Stimulated activated naive B cell treated with anti-CD40 and anti-IgM and Interleukin-4, amounts not matched to agents 10 μg/mL and 1 μg/mL and 100 μg/mL, for 72 hours (primary cell): ENCODE measurements around the gene WDR47.
"Not testable (repeated sequence)": the region's sequence is repeated elsewhere in the genome, so short reads cannot be mapped to it uniquely, and the experiment has no call there.

Experiments used
- ATAC-seq, 2 donors: fragments of 150-1000 bp; cut with Tn5 transposase; replicated peaks; 2 replicates each; pipeline ENCODE4 v1.10.0; 2021; ENCODE audit warnings: moderate library complexity in 1 of 2
- DNase-seq: peaks from one replicate; pipeline ENCODE4 v3.0.0; 2021
- H3K27ac Mint-ChIP-seq: one replicate; pipeline ENCODE4 v1.8.0; 2022; ENCODE audit warnings: mild to moderate bottlenecking, mixed read lengths
- H3K27me3 Mint-ChIP-seq, 2 donors: one replicate each; pipeline ENCODE4 v1.8.0; 2022; ENCODE audit warnings: mixed read lengths in 2 of 2
- H3K36me3 Mint-ChIP-seq, 2 donors: one replicate each; pipeline ENCODE4 v1.8.0; 2022; ENCODE audit warnings: mixed read lengths in 2 of 2, mild to moderate bottlenecking in 1 of 2
- H3K4me1 Mint-ChIP-seq, 2 donors: one replicate each; pipeline ENCODE4 v1.8.0; 2022; ENCODE audit warnings: mixed read lengths in 2 of 2, mild to moderate bottlenecking in 1 of 2
- H3K4me3 Mint-ChIP-seq, 2 donors: one replicate each; pipeline ENCODE4 v1.8.0; 2022; ENCODE audit warnings: mild to moderate bottlenecking in 2 of 2, mixed read lengths in 2 of 2, moderate library complexity in 1 of 2
- H3K9me3 Mint-ChIP-seq, 2 donors: one replicate each; pipeline ENCODE4 v1.8.0; 2022; ENCODE audit warnings: mixed read lengths in 2 of 2, mild to moderate bottlenecking in 1 of 2

Gene WDR47

DNA sequence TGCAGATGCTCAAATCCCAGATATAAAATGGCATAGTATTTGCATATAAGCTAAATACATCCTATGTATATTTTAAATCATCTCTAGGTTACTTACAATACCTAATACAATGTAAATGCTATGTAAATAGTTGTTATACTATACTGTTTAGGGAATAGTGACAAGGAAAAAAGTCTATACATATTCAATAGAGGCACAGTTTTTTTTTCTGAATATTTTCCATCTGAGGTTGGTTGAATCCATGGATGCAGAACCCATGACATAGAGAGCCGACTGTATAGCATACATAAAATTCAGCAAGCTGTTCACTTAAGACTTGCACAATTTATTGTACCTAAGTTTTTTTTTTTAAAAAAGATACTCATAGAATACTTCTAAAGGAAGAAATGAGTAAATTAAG lies 27.4 kb upstream of the WDR47 start:
- Mint-ChIP-seq H3K9me3 (no peaks in the 10 kb centered on the region), H3K27me3 (no peaks in the 10 kb centered on the region), H3K36me3 (peaks cover 21 to 33% of the 10 kb centered on the region in 2 donors)

DNA sequence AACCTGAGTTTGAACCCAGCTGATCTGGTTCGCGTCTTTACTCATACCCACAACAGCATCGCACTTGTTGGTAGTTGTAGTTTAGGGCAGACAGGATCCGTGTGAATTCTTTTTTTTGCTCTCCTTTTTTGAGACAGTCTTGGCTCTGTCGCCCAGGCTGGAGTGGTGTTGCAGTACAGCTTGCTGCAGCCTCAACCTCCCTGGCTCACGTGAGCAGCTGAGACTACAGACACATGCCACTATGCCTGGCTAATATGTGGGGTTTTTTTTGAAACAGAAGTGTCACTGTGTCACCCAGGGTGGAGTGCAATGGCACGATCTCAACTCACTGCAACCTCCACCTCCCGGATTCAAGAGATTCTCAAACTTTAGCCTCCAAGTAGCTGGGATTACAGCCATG lies 26.0 kb upstream of the WDR47 start:
- H3K4me3 Mint-ChIP-seq = no peak overlapping the region
- no peak for ATAC-seq
- no peak for DNase-seq
- H3K27ac Mint-ChIP-seq = no peak overlapping the region
- H3K9me3 Mint-ChIP-seq = no peaks in the 10 kb centered on the region
- H3K4me1 Mint-ChIP-seq = peaks cover 0 to under 1% of the 10 kb centered on the region in 2 donors
- H3K36me3 Mint-ChIP-seq = peaks cover 21 to 34% of the 10 kb centered on the region in 2 donors
- H3K27me3 Mint-ChIP-seq = no peaks in the 10 kb centered on the region

More for the DNA sequence above, 27.4 kb upstream of the WDR47 start:
- H3K27ac Mint-ChIP-seq = no peak overlapping the region
- ATAC-seq (no peak), DNase-seq (no peak)
- H3K4me3 Mint-ChIP-seq = no peak overlapping the region
- peaks cover 3% of the 10 kb centered on the region in 2 donors for H3K4me1 Mint-ChIP-seq

DNA sequence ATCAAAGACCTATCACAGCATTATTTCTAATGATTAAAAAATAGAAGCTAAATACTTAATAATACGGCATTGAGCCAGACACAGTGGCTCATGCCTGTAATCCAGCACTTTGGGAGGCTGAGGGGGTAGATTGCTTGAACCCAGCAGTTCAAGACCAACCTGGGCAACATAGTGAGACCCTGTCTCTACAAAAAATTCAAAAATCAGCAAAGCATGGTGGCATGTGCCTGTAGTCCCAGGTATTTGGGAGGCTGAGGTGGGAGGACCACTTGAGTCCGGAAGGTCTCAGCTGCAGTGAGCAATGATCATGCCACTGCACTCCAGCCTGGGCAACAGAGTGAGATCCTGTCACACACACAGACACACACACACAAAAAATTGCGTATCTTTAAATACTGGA lies 23.2 kb upstream of the WDR47 start:
- no peaks in the 10 kb centered on the region for H3K9me3 Mint-ChIP-seq
- no peaks in the 10 kb centered on the region for H3K27me3 Mint-ChIP-seq
- H3K4me1 Mint-ChIP-seq = no peaks in the 10 kb centered on the region
- ATAC-seq = no peak
- peaks cover 13 to 24% of the 10 kb centered on the region in 2 donors for H3K36me3 Mint-ChIP-seq
- no peak for DNase-seq
- H3K4me3 Mint-ChIP-seq = no peak overlapping the region
- no peak overlapping the region for H3K27ac Mint-ChIP-seq

DNA sequence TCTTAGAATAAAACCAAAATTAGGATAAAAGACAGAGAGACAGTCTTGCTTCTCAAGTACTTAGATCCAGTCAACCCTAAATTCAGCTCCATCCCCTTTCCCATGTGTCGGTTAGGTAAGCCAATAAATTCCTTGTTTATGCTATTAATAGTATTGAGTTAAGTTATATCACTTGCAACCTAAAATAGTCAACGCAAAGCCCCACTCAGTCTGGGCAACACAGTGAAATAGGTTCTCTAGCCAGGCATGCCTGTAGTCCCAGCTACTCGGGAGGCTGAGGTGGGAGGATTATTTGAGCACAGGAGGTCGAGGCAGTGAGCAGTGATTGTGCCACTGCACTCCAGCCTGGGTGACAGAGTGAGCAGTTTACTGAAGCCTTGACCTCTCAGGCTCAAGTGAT lies 19.3 kb upstream of the WDR47 start:
- no peaks in the 10 kb centered on the region for H3K27me3 Mint-ChIP-seq
- H3K27ac Mint-ChIP-seq = no peak overlapping the region
- no peak for DNase-seq
- H3K9me3 Mint-ChIP-seq = no peaks in the 10 kb centered on the region
- ATAC-seq = no peak
- H3K36me3 Mint-ChIP-seq = peaks cover 7 to 18% of the 10 kb centered on the region in 2 donors
- H3K4me3 Mint-ChIP-seq = no peak overlapping the region
- no peaks in the 10 kb centered on the region for H3K4me1 Mint-ChIP-seq

DNA sequence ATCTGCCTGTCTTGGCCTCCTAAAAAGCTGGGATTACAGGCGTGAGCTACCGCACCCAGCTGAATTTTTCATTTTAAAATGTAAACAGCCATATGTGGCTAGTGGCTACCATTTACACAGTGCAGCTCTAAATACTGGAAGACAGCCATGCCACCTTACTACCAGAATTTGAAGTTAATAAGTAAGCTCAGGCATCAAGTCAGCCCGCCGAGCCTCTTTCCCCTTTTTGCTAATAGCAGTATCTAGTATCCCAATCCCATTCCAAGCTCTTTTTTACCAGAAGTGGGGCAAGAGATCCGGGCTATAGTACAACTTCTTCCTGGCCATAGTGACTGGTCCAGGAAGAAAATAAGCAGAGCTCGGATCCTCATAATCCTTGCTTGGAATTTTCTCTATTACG lies 18.8 kb upstream of the WDR47 start:
- H3K27me3 Mint-ChIP-seq = no peaks in the 10 kb centered on the region

DNA sequence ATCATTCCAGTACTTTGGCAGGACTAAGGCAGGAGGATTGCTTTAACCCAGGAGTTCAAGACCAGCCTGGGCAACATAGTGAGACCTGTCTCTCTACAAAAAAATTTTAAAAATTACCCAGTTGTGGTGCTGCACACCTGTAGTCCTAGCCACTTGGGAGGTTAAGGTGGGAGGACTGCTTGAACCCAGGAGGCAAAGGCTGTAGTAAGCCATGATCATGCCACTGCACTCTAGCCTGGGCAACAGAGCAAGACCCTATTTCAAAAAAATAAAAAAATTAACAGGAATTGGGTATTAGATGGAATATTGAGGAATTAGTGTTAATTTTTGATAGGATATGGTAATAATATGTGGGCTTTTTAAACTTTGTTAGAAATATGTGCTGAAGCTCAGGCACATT lies 17.1 kb upstream of the WDR47 start:
- ATAC-seq (no peak), DNase-seq (no peak)
- Mint-ChIP-seq H3K4me3 (no peak overlapping the region), H3K36me3 (peaks cover 2 to 5% of the 10 kb centered on the region in 2 donors), H3K27me3 (no peaks in the 10 kb centered on the region), H3K4me1 (no peaks in the 10 kb centered on the region), H3K9me3 (no peaks in the 10 kb centered on the region), H3K27ac (no peak overlapping the region)

More for the DNA sequence above, 18.8 kb upstream of the WDR47 start:
- DNase-seq (no peak), ATAC-seq (no peak)
- Mint-ChIP-seq H3K27ac (no peak overlapping the region), H3K4me1 (no peaks in the 10 kb centered on the region), H3K36me3 (peaks cover 7 to 17% of the 10 kb centered on the region in 2 donors), H3K9me3 (no peaks in the 10 kb centered on the region), H3K4me3 (no peak overlapping the region)

DNA sequence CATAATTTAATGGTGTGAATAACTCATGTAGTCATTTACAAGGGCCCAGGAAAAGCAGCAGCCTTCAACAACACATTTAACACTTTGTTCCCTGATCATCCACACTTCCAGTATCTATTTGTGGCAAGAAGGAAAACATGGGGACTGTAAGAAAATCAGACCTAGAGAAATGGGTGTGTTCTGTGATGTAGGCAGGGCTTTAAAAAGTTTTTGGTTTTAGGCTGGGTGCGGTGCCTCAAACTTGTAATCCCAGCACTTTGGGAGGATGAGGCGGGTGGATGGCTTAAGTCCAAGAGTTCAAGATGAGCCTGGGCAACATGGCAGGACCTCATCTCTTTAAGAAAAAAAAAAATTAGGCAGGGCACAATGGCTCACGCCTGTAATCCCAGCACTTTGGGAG lies 14.2 kb upstream of the WDR47 start:
- no peak overlapping the region for H3K27ac Mint-ChIP-seq
- no peak for ATAC-seq
- no peak for DNase-seq
- H3K27me3 Mint-ChIP-seq = peaks cover 0 to 3% of the 10 kb centered on the region in 2 donors
- no peaks in the 10 kb centered on the region for H3K9me3 Mint-ChIP-seq
- H3K36me3 Mint-ChIP-seq = no peaks in the 10 kb centered on the region
- H3K4me3 Mint-ChIP-seq = no peak overlapping the region
- H3K4me1 Mint-ChIP-seq = no peaks in the 10 kb centered on the region

DNA sequence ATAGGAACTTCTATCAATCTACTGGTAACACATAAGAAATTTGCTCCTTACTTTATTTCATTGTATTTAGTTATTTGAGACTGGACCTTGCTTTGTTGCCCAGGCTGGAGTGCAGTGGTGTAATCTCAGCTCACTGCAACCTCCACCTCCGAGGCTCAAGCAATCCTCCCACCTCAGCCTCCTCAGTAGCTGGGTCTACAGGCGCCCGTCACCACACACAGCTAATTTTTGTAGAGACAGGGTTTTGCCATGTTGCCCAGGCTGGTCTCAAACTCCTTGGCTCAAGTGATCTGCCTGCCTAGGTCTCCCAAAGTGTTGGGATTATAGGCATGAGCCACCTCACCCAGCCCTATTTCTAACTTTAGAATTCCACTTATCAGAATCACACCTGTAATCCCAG lies 10.2 kb upstream of the WDR47 start:
- H3K27me3 Mint-ChIP-seq = peaks cover 8 to 14% of the 10 kb centered on the region in 2 donors
- H3K4me3 Mint-ChIP-seq = not testable (repeated sequence)

DNA sequence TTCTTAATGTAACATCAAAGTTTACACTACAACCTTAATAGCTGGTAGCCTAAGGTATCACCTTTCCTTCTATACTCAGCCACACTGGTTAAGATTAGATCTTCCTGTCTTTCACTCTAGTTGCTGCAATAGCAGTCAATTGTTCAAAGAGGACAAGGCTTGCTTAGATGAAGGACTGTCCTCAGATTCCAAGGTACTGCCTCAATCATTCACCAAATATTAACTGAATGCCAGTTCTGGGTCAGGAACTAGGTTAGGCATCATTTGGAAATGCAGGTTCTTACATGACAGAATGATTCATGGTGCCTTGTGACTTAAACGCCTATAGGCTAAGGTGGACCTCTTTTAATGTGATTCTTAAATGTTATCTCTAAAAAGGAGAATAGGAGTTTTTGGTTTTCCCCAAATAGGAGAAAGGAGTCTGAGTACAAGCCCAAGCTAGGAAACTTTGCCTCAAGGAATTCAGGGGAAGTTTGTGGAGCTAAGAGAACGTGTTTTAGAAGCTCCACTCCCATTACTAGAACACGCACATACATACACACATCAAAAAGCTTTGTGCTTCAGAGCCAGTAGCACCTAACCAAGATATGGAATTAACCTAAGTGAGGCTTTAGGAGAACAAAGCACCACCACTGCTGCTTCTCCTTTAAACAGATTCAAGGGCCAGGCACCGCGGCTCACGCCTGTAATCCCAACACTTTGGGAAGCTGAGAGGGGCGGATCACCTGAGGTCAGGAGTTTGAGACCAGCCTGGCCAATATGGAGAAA lies 8.5 kb upstream of the WDR47 start:
- Mint-ChIP-seq H3K4me1 (no peaks in the 10 kb centered on the region), H3K36me3 (no peaks in the 10 kb centered on the region), H3K27me3 (peaks cover 8 to 14% of the 10 kb centered on the region in 2 donors), H3K4me3 (no peak overlapping the region), H3K9me3 (no peaks in the 10 kb centered on the region), H3K27ac (no peak overlapping the region)
- ATAC-seq (no peak), DNase-seq (no peak)

More for the DNA sequence above, 10.2 kb upstream of the WDR47 start:
- H3K4me1 Mint-ChIP-seq, H3K36me3 Mint-ChIP-seq, ATAC-seq, DNase-seq, H3K27ac Mint-ChIP-seq, H3K9me3 Mint-ChIP-seq: not testable (repeated sequence)

DNA sequence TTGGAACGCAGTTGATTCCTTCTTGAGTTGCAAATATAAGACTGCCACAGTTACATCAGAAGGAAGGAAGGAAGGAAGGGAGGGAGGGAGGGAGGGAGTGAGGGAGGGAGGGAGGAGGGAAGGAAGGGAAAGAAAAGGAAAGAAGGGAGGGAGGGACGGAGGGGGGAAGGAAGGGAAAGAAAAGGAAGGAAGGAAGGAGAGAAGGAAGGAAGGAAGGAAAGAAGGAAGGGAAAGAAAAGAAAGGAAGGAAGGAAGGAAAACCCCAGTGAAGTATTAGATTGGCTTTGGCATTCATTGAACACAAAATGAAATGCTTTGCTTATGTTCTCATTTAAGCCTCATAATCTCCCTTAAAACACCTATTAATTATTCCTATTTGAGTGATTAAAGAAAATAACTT lies 6.4 kb upstream of the WDR47 start:
- ATAC-seq = no peak
- Mint-ChIP-seq H3K36me3 (no peaks in the 10 kb centered on the region), H3K9me3 (no peaks in the 10 kb centered on the region), H3K4me1 (no peaks in the 10 kb centered on the region), H3K27me3 (peaks cover 8 to 14% of the 10 kb centered on the region in 2 donors), H3K4me3 (no peak overlapping the region), H3K27ac (no peak overlapping the region)
- no peak for DNase-seq

DNA sequence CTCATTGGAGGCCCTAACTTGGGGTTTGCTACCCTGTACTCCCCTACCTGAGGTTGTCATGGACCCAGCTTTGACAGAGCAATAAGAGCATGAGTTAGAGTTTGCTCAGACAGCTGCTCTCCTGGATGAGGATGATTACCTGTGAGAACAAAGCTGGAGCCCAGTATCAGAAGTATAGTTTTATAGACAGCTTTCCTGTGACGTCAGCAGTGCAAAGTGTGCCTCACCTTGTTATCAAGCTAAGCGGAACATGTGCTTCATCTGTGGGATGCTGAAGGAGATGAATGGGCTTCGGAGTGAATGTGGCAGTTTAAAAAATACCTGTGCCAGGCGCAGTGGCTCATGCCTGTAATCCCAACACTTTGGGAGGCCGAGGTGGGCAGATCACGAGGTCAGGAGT lies 5.4 kb upstream of the WDR47 start:
- H3K27ac Mint-ChIP-seq = no peak overlapping the region
- peaks cover 8 to 11% of the 10 kb centered on the region in 2 donors for H3K27me3 Mint-ChIP-seq
- no peaks in the 10 kb centered on the region for H3K36me3 Mint-ChIP-seq
- ATAC-seq (no peak), DNase-seq (no peak)
- peaks cover 1 to 4% of the 10 kb centered on the region in 2 donors for H3K4me1 Mint-ChIP-seq
- no peak overlapping the region for H3K4me3 Mint-ChIP-seq
- H3K9me3 Mint-ChIP-seq = no peaks in the 10 kb centered on the region

DNA sequence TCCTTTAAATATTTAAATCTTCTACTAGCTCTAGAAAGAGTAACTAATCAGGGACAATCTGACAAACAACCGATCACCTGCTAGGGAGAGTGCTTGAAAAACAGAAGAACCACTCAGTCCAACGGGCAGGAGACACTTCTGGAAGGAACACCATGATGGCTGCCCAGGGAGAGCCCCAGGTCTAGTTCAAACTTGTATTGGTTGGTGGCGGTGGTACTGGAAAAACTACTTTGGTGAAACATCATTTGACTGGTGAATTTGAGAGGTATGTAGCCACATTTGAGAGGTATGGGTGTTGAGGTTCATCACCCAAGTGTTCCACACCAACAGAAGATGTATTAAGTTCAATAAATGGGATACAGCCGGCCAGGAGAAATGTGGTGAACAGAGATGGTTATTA lies 4.8 kb upstream of the WDR47 start:
- H3K27me3 Mint-ChIP-seq = peaks cover 8 to 11% of the 10 kb centered on the region in 2 donors
- H3K4me1 Mint-ChIP-seq = peaks cover 1 to 6% of the 10 kb centered on the region in 2 donors
- H3K4me3 Mint-ChIP-seq = no peak overlapping the region
- DNase-seq = no peak
- H3K36me3 Mint-ChIP-seq = no peaks in the 10 kb centered on the region
- H3K27ac Mint-ChIP-seq = no peak overlapping the region
- no peak for ATAC-seq
- H3K9me3 Mint-ChIP-seq = no peaks in the 10 kb centered on the region

DNA sequence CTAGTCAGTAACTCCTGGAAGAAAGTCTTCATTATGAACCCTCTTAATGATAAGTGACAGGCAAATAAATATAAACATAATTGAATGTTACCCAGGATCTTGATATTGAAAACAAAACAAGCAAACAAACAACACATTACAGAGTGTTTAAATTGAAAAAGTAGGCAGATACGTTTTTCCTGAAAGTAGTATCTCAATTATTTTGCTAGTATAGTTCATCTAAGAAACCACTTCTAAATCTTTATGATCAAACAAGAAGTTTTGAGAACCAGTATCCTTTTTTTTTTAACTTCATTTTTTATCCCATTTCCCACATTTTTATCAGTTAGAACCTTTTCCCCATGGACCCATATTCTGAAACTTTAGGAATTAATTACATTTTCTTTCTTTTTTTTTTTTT lies 3.7 kb upstream of the WDR47 start:
- Mint-ChIP-seq H3K27ac (no peak overlapping the region), H3K36me3 (no peaks in the 10 kb centered on the region), H3K4me1 (peaks cover 2 to 14% of the 10 kb centered on the region in 2 donors), H3K27me3 (peaks cover 8% of the 10 kb centered on the region in 2 donors), H3K9me3 (no peaks in the 10 kb centered on the region), H3K4me3 (no peak overlapping the region)
- ATAC-seq (no peak), DNase-seq (no peak)

DNA sequence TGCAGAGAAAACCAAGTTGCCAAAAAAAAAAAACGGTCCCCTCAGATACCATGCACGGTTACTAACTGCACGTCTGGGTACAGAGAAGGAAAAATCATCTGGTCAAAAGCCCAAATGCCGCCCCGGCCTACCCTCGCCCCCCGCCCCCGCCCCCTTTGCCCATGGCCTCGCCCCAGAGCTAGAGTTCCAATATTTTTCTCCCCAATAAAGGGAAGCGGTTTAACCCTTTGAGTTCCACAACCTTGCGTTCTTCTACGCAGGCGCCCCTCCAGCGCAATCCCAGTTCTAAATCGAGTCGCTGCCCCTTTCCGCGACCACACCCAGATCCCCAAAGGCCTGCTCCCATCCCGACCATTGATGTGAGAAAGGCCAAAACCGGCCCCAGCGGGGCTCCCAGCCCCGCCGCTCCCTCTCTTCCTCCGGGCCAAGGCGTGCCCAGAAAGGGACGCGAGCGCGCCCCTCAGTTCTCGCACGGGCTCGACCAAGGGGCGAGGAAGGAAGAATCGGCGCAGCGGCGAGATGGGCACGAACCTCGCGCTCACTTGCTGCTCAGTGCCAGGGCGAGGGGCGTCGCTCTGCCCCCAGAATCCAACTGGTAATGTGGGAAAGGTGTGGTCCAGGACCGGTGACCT lies 797 bp downstream of the WDR47 start:
- peaks cover 6 to 21% of the 10 kb centered on the region in 2 donors for H3K4me1 Mint-ChIP-seq
- H3K9me3 Mint-ChIP-seq = no peaks in the 10 kb centered on the region
- no peaks in the 10 kb centered on the region for H3K27me3 Mint-ChIP-seq
- DNase-seq = peak; percentile 12
- peak overlapping the region; percentile 88 to 96 for H3K4me3 Mint-ChIP-seq
- peak overlapping the region; percentile 87 for H3K27ac Mint-ChIP-seq
- peak; percentile 32 to 38 for ATAC-seq
- H3K36me3 Mint-ChIP-seq = no peaks in the 10 kb centered on the region

DNA sequence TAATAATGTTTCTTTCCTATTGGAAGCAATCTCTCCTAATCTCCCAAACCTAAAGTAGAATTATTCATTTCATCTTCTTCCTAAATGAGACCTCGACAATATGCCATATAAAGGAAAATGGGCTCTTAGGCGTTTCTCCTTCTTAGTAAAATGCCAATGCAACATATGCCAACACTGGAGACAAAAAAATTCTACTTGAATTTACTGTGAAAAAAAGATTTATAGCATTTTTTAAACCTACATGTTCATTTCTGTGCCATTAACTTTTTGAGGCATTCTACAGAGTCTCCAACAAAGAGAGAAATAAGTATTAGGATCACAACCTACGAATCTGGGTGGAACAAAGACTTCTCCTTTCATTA lies 1.3 kb downstream of the WDR47 start:
- peak overlapping the region; percentile 87 for H3K27ac Mint-ChIP-seq
- H3K36me3 Mint-ChIP-seq = no peaks in the 10 kb centered on the region
- H3K4me1 Mint-ChIP-seq = peaks cover 6 to 21% of the 10 kb centered on the region in 2 donors
- ATAC-seq (no peak), DNase-seq (no peak)
- H3K9me3 Mint-ChIP-seq = no peaks in the 10 kb centered on the region
- no peaks in the 10 kb centered on the region for H3K27me3 Mint-ChIP-seq
- peak overlapping the region; percentile 88 to 96 for H3K4me3 Mint-ChIP-seq
